Hematopoietic multipotent progenitor cell treated with erythropoietin and hydrocortisone succinate and interleukin-3 and kit ligand, for 4 days (in vitro differentiated cells): ENCODE data around the gene ZNF200.
"Not testable (repeated sequence)": the region's sequence is repeated elsewhere in the genome, so short reads cannot be mapped to it uniquely, and the experiment has no call there.

Source experiments
- DNase-seq: peaks from one replicate; pipeline ENCODE4 v3.0.0-alpha.2; 2015

ZNF200 gene, protein sequence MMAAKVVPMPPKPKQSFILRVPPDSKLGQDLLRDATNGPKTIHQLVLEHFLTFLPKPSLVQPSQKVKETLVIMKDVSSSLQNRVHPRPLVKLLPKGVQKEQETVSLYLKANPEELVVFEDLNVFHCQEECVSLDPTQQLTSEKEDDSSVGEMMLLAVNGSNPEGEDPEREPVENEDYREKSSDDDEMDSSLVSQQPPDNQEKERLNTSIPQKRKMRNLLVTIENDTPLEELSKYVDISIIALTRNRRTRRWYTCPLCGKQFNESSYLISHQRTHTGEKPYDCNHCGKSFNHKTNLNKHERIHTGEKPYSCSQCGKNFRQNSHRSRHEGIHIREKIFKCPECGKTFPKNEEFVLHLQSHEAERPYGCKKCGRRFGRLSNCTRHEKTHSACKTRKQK

DNA sequence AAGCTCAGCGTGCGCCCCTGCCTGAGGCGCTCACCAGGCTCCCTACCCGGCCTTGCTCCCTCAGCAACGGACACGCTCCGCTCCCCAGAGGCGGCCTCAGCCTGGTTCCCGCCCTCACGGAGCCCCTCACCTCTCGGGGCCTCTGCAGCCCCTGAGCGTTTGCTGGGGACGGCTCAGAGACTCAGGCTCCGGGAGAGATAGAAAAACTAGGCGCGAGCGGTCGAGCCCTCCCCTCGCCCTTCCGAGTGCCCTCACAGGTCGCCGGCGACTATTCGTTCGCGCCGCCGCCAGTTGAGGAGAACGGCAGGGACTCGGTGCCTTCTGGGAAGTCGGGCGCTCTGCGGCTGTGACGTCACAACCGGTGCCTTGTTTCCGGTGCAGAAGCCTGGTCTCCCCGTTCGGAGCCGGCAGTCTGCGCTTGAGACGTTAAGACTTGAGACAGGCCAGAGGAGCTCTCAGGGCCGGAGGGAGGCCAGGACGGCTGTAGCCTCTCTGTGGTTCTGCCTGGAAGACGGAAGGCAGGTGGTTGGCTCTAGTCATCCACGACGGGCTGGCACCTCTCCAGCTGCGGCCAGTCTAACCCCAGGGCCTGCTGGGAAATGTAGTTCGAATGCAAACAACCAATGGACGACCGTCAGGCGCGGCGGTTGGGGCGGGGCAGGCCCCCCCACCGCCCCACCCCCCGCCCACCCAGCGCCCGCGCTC is at the start of gene ZNF200:
ZNF200 (minus strand) TSS at position 302 of the 705 bp plus-strand sequence. CDS start 1,403 bp downstream, outside the sequence.
- DNase-seq: peak; percentile 98

DNA sequence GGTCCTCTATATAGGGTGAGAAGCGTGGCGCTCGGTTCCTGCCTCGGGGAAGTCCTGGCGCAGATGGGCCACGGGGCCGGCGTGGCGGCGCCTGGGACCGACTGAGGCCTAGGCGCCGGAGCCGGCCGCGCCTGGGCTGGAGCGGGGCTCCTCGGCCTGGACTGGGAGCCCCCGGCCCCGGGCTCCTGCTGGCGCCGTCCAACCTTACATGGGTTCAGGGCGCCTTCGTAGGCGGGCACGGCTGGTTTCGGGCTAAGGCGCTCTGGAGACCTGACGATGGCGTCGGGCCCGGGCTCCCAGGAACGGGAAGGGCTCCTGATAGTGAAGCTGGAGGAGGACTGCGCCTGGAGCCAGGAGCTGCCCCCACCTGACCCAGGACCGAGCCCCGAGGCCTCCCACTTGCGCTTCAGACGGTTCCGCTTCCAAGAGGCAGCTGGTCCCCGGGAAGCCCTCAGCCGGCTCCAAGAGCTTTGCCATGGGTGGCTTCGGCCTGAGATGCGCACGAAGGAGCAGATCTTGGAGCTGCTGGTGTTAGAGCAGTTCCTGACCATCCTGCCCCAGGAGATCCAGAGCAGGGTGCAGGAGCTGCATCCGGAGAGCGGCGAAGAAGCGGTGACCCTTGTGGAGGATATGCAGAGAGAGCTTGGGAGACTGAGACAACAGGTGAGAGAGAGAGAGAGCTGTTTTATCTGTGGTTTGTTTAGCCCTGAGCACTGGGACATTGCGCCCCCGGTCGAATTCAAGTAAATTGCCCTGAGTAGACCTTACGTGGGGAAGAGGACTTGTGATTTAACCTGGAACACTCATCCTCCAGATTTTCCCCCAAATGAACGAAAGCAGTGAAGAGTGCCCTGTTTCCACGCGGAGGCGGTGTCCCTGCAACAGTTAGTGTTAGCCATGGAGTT is 48.8 kb upstream of the ZNF200 start:
- peak; percentile 30 for DNase-seq

DNA sequence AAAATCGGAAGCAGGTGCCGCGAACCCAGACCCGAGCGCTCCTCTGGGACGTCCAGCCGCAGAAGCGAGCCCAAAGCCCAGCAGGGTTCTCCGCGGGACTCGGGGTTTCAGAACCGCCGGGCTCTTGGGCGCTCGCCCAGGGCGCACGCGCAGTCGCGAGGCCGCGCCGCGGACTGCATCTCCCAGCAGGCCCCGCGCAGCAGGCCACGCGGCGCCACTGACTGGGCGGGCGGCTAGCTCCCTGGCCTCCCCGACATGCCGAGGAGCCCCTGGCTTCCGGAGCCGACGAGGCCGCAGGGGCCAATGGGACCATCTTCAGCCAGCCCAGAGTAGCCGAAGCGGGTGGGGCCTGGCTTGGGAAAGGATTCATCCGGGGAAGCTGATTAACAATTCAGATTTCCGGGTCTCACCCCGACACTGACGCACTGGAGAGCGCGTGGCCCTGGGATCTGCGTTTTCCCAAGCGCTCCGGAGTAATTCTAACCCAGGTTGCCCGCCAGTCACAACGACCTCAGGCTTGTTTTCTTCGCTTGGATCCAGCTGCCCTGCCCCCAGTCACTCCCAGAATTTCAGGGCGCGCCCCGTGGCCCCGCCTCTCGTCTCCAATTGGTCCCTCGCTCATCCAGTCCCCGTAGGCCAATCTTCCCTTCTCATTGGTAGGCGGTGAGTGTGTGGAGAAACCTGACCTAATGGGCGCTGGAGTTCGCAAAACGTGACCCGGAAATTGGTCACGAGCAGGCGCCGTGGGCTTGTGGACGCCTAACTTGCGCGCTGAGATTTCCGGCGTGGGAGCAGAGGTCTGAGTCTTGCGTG is 48.0 kb upstream of the ZNF200 start, which contains the start of gene ZNF263:
ZNF263 (plus strand) TSS at position 762 of the 813 bp plus-strand sequence. CDS start 328 bp downstream, outside the sequence.
- peak; percentile 99 for DNase-seq

GRCh38 chr16:3282103-3282729 is 47.3 kb upstream of the ZNF200 start:
- DNase-seq: peak; percentile 90

DNA sequence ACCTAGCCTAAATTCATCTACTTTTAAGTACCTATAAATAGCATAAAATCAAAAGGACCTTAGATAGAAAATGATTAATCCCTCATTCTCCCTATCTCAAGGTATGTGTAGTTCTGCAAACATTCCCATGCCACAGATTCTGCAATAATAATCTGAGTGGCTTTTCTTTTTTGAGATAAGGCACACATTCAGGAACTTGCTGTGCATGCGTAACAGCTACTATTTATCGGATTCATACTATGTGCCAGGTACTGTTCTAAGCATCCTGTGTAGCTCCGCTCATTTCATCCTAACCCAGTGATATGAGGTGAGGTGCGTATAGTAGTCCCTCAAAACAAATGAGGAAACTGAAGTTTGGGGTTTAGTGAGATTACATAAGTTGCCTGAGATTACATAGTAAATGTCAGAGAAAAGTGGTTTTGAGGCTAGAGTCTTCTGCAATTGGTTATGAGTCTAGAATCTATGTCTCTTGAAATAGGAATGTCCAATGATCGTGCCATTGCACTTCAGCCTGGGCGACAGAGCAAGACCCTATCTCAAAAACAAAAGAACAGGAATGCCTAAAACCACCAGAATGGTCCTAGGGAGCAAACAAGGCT is 46.4 kb upstream of the ZNF200 start:
- peak; percentile 57 for DNase-seq

GRCh38 chr16:3276679-3277078 is 41.7 kb upstream of the ZNF200 start:
- no peak for DNase-seq

- DNase-seq: no peak
Observed at GRCh38 chr16:3274947-3275346, 40.0 kb upstream of the ZNF200 start.

DNA sequence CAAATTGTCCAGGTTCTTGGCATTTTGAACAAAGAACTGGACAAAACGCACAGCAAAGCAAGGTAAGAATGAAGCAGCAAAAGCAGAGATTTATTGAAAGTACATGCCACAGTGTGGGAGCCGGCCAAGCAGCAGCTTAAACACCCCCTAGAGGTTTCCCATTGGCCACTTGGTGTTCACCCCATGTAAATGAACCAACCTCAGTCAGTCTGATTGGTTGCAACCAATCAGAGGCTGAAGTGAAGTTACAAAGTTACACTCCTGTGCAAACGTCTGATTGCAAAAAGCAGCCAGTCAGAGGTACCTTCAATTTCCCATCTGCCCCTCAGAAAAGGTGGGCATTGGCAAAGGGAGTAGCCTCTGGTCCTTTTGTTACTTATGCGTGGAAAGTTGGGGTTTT is 39.5 kb upstream of the ZNF200 start:
- DNase-seq: no peak

- not testable (repeated sequence) for DNase-seq
Observed at GRCh38 chr16:3271281-3271680, 36.3 kb upstream of the ZNF200 start.

GRCh38 chr16:3270718-3271117 is 35.8 kb upstream of the ZNF200 start:
- DNase-seq: not testable (repeated sequence)

DNA sequence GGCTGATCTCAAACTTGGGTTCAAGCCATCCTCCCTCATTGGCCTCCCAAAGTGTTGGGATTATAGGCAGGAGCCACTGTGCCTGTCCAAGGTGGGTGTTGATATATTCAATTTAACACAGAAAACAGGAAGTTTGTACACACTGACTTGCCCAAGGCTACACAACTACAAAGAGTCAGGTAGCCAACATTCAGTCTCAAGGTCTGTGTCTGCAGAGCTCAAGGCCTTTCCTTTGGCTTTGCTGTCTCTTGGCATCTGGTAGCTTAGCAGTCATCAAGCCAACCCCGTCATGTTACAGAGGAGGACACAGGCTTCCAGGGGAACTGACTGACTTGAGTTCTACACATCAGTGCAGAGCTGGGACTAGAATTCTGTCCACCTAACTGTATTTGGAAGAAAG is 33.3 kb upstream of the ZNF200 start:
- no peak for DNase-seq

DNA sequence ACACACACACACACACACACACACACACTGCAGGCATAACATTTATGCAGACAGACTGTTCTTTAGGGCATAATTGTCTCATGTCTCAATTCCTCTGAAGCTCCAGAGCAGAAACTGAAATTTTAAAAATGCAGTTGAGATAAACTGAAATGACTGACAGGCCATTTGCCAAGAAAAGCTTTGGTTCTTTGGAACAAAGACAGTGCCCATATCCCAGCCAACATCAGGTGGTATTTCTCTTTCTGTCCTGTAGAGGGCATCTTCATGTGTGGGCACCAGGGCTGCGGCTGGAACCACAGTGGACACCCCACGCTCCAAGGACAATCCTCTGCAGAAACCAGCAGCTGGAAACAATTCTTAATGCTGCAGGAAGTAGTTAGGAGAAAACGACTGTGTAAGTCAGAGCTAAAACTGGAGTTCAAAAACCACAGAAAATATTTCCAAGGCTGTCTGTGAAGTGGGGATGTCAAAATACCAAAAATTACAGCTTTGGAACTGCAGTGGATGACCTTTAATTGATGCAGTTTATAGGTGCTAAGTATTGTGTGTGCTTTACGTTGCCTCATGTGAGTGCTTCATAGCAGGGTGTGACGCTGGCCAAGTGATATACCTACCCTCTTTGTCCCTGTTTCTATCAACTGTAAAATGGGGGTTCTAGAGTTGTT is 32.0 kb upstream of the ZNF200 start:
- DNase-seq: peak; percentile 70

- DNase-seq: peak; percentile 99
Observed at GRCh38 chr16:3264137-3265036, 29.4 kb upstream of the ZNF200 start.

GRCh38 chr16:3262517-3262916 is 27.6 kb upstream of the ZNF200 start:
- no peak for DNase-seq

GRCh38 chr16:3259836-3260235 is 24.9 kb upstream of the ZNF200 start:
- DNase-seq: no peak

DNA sequence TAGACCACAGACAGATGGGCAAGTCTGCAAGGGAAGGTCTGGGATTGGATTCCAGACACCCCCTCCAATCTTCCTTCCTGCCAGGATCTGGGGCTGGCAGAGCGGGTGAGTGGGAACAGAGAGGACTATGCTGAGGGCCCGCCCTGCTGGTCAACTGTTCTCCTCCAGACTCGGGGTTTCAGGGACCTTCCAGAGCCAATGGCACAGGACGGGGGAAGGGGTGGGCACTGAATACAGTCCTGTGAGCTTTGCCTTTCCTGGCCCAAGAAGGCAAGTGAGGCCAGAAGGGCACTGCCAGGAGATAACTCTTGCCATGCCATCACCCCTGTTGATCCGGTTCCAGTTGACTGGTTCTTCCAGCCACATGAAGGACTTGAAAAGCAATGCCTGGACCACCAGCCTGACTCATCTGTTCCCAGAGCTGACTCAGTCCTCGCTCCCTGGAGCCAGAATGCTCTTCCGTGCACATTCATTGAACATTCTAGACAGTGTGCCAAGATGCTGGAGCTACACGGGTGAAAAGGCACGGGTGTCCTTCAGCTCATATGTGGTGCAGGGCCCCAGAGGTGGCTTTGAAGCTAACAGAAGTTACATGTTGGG is 22.0 kb upstream of the ZNF200 start:
- DNase-seq: no peak

DNA sequence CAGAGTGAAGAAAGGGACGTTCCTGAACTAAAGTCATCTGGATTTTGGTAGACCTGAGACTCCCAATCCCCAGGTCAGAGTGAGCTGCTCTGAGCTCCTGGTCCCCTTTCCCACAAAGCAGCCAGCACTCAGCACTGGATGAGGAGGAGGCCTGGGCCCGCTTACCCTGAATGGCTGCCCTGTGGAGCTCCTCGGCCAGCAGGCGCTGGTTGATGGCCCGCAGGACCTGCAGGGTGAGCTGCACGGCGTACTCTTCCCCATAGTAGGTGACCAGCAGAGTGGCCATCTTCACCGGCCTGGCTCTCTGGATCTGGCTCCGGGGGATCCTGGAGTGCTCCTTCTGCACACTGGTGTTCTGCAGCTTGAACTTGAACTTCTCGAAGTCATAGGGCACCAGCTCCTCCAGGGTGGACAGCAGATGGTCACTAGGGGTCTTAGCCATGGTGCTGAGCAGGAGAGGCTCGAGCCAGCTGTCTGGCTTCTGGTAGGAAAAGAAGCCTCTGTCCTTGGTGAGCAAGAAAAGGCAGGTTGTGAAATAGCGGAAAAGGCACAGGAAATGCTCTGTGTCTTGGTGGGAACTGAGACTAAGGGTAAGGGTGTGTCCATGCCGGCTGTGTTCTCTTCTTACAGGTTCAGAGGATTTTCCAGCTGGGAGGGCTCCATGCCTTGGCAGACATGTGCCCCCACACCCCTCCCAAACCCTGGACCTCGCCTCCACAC is 21.3 kb upstream of the ZNF200 start, which contains the start of gene MEFV:
MEFV (minus strand) TSS at position 488 of the 720 bp plus-strand sequence; CDS start at position 442, 46 bp downstream.
- DNase-seq: no peak

DNA sequence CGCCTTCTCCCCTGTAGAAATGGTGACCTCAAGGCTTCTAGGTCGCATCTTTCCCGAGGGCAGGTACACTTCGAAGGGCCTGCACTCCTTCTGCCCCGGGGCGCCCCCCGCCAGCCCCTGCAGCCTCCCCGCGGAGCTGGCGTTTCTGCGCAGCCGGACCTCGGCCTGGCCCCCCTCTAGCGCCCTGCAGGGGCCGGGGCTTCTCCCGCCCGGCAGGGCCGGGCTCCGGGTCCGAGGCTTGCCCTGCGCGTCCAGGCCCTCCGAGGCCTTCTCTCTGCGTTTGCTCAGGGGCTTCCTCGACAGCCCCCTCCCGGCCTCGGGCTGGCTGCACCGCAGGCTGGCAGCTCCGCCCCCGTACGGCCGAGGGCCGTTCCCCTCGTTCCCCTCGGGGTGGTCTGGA is 19.4 kb upstream of the ZNF200 start:
- DNase-seq: no peak
